Stomach (tissue), 4 donors: ENCODE results near the gene DOCK1.

ENCODE experiments used
- EP300 ChIP-seq: sonication (generic); formaldehyde crosslinking; IDR thresholded peaks from one replicate; pipeline ENCODE4 v1.6.1; 2017; ENCODE audit warnings: antibody characterized with exemption
- POLR2A ChIP-seq, 4 donors: fragments of 450-650 bp; IDR thresholded peaks; one replicate each; pipeline ENCODE4 v1.6.1; 2016; ENCODE audit warnings: antibody characterized with exemption in 4 of 4, control low read depth in 2 of 4, mild to moderate bottlenecking in 1 of 4, moderate library complexity in 1 of 4
- POLR2AphosphoS5 ChIP-seq, 3 donors: sonication (generic); formaldehyde crosslinking; IDR thresholded peaks; one replicate each; pipeline ENCODE4 v1.6.1; 2016; ENCODE audit warnings: antibody characterized with exemption in 3 of 3
- TF ChIP-seq, protein P1 (sequence below), 7 experiments: fragments of 450-650 bp in 4 of 7; fragments of 200-600 bp in 3 of 7; sonication (generic) in 3 of 7; IDR thresholded peaks; one replicate each; pipeline ENCODE4 v1.5.1; 2016 to 2019; ENCODE audit warnings: antibody characterized with exemption in 7 of 7, control low read depth in 2 of 7, mild to moderate bottlenecking in 1 of 7

DNA sequence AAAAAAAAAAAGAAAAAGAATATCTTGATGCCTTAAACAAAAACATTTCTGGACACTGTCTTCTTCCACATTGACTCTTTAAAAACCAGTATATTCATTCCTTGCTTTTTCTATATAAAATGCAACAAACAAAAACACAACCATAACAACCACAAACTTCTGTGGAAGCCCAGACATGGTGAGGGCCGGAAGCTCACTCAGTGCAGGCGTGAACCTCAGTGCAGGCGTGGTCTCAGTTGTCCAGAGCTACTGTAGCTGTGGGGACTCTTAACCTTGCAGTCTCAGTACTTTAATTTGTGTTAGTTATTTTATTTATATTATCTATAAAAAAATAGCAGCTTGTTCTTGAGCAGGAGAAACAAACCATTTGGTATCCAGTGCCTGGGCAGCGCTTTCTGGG is 131.8 kb downstream of the DOCK1 start:
- no peak for TF ChIP-seq POLR2A (IDR thresholded peaks at IDR 0.05)
- TF ChIP-seq, protein P1, sequence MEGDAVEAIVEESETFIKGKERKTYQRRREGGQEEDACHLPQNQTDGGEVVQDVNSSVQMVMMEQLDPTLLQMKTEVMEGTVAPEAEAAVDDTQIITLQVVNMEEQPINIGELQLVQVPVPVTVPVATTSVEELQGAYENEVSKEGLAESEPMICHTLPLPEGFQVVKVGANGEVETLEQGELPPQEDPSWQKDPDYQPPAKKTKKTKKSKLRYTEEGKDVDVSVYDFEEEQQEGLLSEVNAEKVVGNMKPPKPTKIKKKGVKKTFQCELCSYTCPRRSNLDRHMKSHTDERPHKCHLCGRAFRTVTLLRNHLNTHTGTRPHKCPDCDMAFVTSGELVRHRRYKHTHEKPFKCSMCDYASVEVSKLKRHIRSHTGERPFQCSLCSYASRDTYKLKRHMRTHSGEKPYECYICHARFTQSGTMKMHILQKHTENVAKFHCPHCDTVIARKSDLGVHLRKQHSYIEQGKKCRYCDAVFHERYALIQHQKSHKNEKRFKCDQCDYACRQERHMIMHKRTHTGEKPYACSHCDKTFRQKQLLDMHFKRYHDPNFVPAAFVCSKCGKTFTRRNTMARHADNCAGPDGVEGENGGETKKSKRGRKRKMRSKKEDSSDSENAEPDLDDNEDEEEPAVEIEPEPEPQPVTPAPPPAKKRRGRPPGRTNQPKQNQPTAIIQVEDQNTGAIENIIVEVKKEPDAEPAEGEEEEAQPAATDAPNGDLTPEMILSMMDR (IDR thresholded peaks at IDR 0.05) = no peak
- TF ChIP-seq POLR2AphosphoS5 (IDR thresholded peaks at IDR 0.05) = no peak
- no peak for TF ChIP-seq EP300
